HCT116 (cell line): ENCODE data around the gene DUXB. TPM values are rescaled to one million over a fixed set of nuclear protein-coding genes. Genes with fewer than 3 reads are reported as not detected.

Experiments
- ATAC-seq: fragments of 200-7000 bp; cut with Tn5 transposase; 2 replicates; pipeline ENCODE4 v1.9.1; 2020; ENCODE audit warnings: mild to moderate bottlenecking, moderate library complexity
- BruUV-seq: library from RNA; stranded (reverse); fragments of 400-500 nt; replicated peaks from 2 replicates; lab custom pipeline; 2021; lab: Mats Ljungman, UMichigan
- CTCF ChIA-PET: fragments of 300-600 bp; sonication (Branson Sonifier 250); formaldehyde crosslinking; loops from one replicate; lab custom pipeline; 2021; ENCODE audit warnings: antibody characterized with exemption; lab: Charles Lee
- POLR2A ChIA-PET: fragments of 300-600, 350-600 bp; sonication (Branson Sonifier 250); formaldehyde crosslinking; loops from one replicate; lab custom pipeline; 2021; ENCODE audit warnings: antibody characterized with exemption; lab: Charles Lee
- RAD21 ChIA-PET, 2 experiments: fragments of 300-600 bp; sonication (Branson Sonifier 250); formaldehyde crosslinking; loops; one replicate each; lab custom pipeline; 2023; ENCODE audit warnings: low total read pairs in 2 of 2; ENCODE audit not compliant: uncharacterized antibody in 2 of 2, unreplicated experiment in 2 of 2, low non-redundant PET in 1 of 2; lab: Charles Lee
- DNase-seq: peaks from one replicate; pipeline ENCODE4 v3.0.0-alpha.2; 2010; ENCODE audit warnings: low read depth, low spot score
- H2AFZ ChIP-seq: fragments of 200-600 bp; shearing (Covaris generic), sonication (generic); 2 replicates; pipeline ENCODE4 v1.6.1; 2017; ENCODE audit warnings: low read depth, mixed run types, mixed read lengths, antibody characterized with exemption, low read length; ENCODE audit not compliant: poor library complexity, severe bottlenecking
- H3K27ac ChIP-seq: 2 replicates; pipeline ENCODE4 v1.5.1; 2012; ENCODE audit warnings: low read depth, low read length
- H3K27me3 ChIP-seq: fragments of 200-600 bp; sonication (generic); 2 replicates; pipeline ENCODE4 v1.6.1; 2016; ENCODE audit warnings: mixed run types, low read length, mixed read lengths; ENCODE audit not compliant: insufficient read depth
- H3K36me3 ChIP-seq, 2 experiments: fragments of 200-500 bp in 1 of 2; fragments of 200-600 bp in 1 of 2; sonication (Bioruptor generic) in 1 of 2; sonication (generic) in 1 of 2; 2 replicates each; pipeline versions ENCODE4 v1.5.1 to v1.6.1; 2014 to 2016; ENCODE audit warnings: low read length in 2 of 2, inconsistent platforms in 1 of 2, mixed read lengths in 1 of 2, mixed run types in 1 of 2; ENCODE audit not compliant: insufficient read depth in 2 of 2, control insufficient read depth in 1 of 2
- H3K4me1 ChIP-seq, 2 experiments: fragments of 200-600 bp in 1 of 2; sonication (generic) in 1 of 2; 2 replicates each; pipeline versions ENCODE4 v1.5.1 to v1.6.1; 2012 to 2017; ENCODE audit warnings: low read length in 2 of 2, inconsistent platforms in 1 of 2, mild to moderate bottlenecking in 1 of 2, mixed read lengths in 1 of 2, mixed run types in 1 of 2, moderate library complexity in 1 of 2; ENCODE audit not compliant: insufficient read depth in 2 of 2, control insufficient read depth in 1 of 2
- H3K4me2 ChIP-seq: fragments of 200-600 bp; sonication (generic); 2 replicates; pipeline ENCODE4 v1.6.1; 2017; ENCODE audit warnings: mixed run types, low read length, mixed read lengths
- H3K4me3 ChIP-seq, 2 experiments: fragments of 200-600 bp in 1 of 2; sonication (generic) in 1 of 2; replicated peaks in 1 of 2; 2 replicates each; pipeline ENCODE4 v1.5.1; 2011 to 2016; ENCODE audit warnings: low read length in 2 of 2, control low read depth in 1 of 2, low read depth in 1 of 2, mild to moderate bottlenecking in 1 of 2, mixed read lengths in 1 of 2, mixed run types in 1 of 2
- H3K79me2 ChIP-seq: fragments of 200-600 bp; sonication (generic); 2 replicates; pipeline ENCODE4 v1.6.1; 2017; ENCODE audit warnings: mild to moderate bottlenecking, mixed run types, low read length, moderate library complexity, mixed read lengths; ENCODE audit not compliant: insufficient read depth
- H3K9ac ChIP-seq: fragments of 200-600 bp; sonication (generic); 2 replicates; pipeline ENCODE4 v1.6.1; 2016; ENCODE audit warnings: low read length, mixed read lengths
- H3K9me2 ChIP-seq: fragments of 200-600 bp; sonication (generic), shearing (Covaris generic); 2 replicates; pipeline ENCODE4 v1.6.1; 2017; ENCODE audit warnings: mixed run types, mild to moderate bottlenecking, moderate library complexity; ENCODE audit not compliant: insufficient read depth
- H3K9me3 ChIP-seq, 2 experiments: fragments of 200-500 bp in 1 of 2; fragments of 200-600 bp in 1 of 2; sonication (Bioruptor generic) in 1 of 2; sonication (generic) in 1 of 2; 2 replicates each; pipeline ENCODE4 v1.6.1; 2014 to 2017; ENCODE audit warnings: low read length in 2 of 2, mixed read lengths in 2 of 2, inconsistent platforms in 1 of 2, low read depth in 1 of 2, mild to moderate bottlenecking in 1 of 2, mixed run types in 1 of 2, moderate library complexity in 1 of 2; ENCODE audit not compliant: control insufficient read depth in 1 of 2, insufficient read depth in 1 of 2
- H4K20me1 ChIP-seq: fragments of 200-600 bp; sonication (generic), shearing (Covaris generic); 2 replicates; pipeline ENCODE4 v1.6.1; 2017; ENCODE audit warnings: mixed run types, mild to moderate bottlenecking, moderate library complexity; ENCODE audit not compliant: insufficient read depth
- EGR1 ChIP-seq: IDR thresholded peaks from 2 replicates; pipeline ENCODE4 v1.6.1; 2012; ENCODE audit warnings: low read depth
- ELF1 ChIP-seq: IDR thresholded peaks from 2 replicates; pipeline ENCODE4 v1.6.1; 2012; ENCODE audit warnings: low read depth, borderline replicate concordance
- EZH2phosphoT487 ChIP-seq: fragments of 200-600 bp; IDR thresholded peaks from 2 replicates; pipeline ENCODE4 v1.6.1; 2018; ENCODE audit warnings: antibody characterized with exemption, borderline replicate concordance
- FOSL1 ChIP-seq: IDR thresholded peaks from 2 replicates; pipeline ENCODE4 v1.6.1; 2012; ENCODE audit warnings: low read depth
- POLR2A ChIP-seq: IDR thresholded peaks from 2 replicates; pipeline ENCODE4 v1.7.0; 2011; ENCODE audit warnings: borderline replicate concordance; ENCODE audit not compliant: insufficient read depth, insufficient read length; ENCODE audit errors: extremely low read depth
- POLR2AphosphoS5 ChIP-seq: IDR thresholded peaks from 2 replicates; pipeline ENCODE4 v1.6.1; 2011; ENCODE audit warnings: mild to moderate bottlenecking, low read depth, low read length, moderate library complexity
- SIN3A ChIP-seq: IDR thresholded peaks from 2 replicates; pipeline ENCODE4 v1.6.1; 2012; ENCODE audit warnings: low read depth
- SP1 ChIP-seq: IDR thresholded peaks from 2 replicates; pipeline ENCODE4 v1.6.1; 2012; ENCODE audit warnings: low read depth
- TCF7L2 ChIP-seq: IDR thresholded peaks from 2 replicates; pipeline ENCODE4 v1.7.0; 2011; ENCODE audit warnings: borderline replicate concordance, inconsistent platforms; ENCODE audit not compliant: insufficient read depth, insufficient read length; ENCODE audit errors: extremely low read depth
- ZNF274 ChIP-seq: fragments of 200-500 bp; sonication (Bioruptor generic); IDR thresholded peaks from 2 replicates; pipeline ENCODE4 v1.6.1; 2014; ENCODE audit warnings: mild to moderate bottlenecking, low read depth, low read length, inconsistent platforms
- intact Hi-C: fragments of 100-400 bp; cut with micrococcal nuclease; formaldehyde crosslinking; loops from 2 replicates; pipeline ENCODE4 v1.10.0; 2022
- total RNA-seq: library from RNA; stranded (reverse); gene quantifications from one replicate; pipeline ENCODE4 v1.2.1, GENCODE V29; 2021; ENCODE audit not compliant: unreplicated experiment
- TF ChIP-seq, protein P1 (sequence below), 3 experiments: fragments of 200-600 bp in 1 of 3; sonication (generic) in 1 of 3; IDR thresholded peaks in 2 of 3; conservative IDR thresholded peaks in 1 of 3; 2 replicates each; pipeline ENCODE4 v1.5.1; 2012 to 2017; ENCODE audit warnings: low read depth in 2 of 3, low read length in 2 of 3, antibody characterized with exemption in 1 of 3, borderline replicate concordance in 1 of 3, control low read depth in 1 of 3, mild to moderate bottlenecking in 1 of 3, mixed read lengths in 1 of 3, mixed run types in 1 of 3, moderate library complexity in 1 of 3; ENCODE audit not compliant: insufficient read depth in 1 of 3
- TF ChIP-seq, protein P2 (sequence below): IDR thresholded peaks from 2 replicates; pipeline ENCODE4 v1.6.1; 2012
- TF ChIP-seq, protein P3 (sequence below): IDR thresholded peaks from 2 replicates; pipeline ENCODE4 v1.6.1; 2012; ENCODE audit warnings: low read depth
- TF ChIP-seq, protein P4 (sequence below): IDR thresholded peaks from 2 replicates; pipeline ENCODE4 v1.6.1; 2012

The DUXB gene
- total RNA-seq, 1 experiment from 2014 or later, result not detected

DNA sequence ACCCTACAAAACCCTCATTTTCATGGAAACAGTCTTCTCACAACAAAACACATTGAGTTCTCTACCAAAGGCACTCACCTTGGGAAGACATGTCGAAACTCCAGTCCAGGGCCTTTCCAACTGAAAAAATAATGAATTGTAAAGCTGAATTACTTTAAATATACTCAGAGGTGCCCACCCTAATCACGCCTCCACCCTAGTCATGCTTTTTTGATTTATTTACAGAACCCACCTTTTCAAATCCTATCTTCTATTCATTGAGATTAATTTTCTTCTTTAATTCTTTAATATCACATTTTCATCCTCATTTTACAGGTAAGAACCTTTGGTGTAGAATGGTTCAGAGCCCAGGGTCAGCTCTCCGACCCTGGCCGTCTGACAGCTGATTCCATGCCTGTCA lies 24.4 kb downstream of the DUXB start, which contains the start of gene CPHXL2:
Gene CPHXL2, minus strand, starts transcription at position 101 of the 400 bp plus-strand sequence. Its CDS starts 10 bp downstream, at position 91.
- Histone ChIP-seq H3K9me3 (no peaks in the 10 kb centered on the region), H3K36me3 (no peaks in the 10 kb centered on the region), H3K4me1 (no peaks in the 10 kb centered on the region), H3K27me3 (no peaks in the 10 kb centered on the region), H2AFZ (no peak within 1 kb of the TSS), H4K20me1 (no peaks in the 10 kb centered on the region), H3K79me2 (no peaks in the 10 kb centered on the region), H3K9ac (no peak within 1 kb of the TSS), H3K27ac (no peak within 1 kb of the TSS), H3K9me2 (no peaks in the 10 kb centered on the region), H3K4me2 (no peak within 1 kb of the TSS), H3K4me3 (no peak within 1 kb of the TSS)
- DNase-seq, result no peak
- ChIA-PET RAD21 (no interaction called here), CTCF (no interaction called here), POLR2A (no interaction called here)
- no peak for ATAC-seq
- TF ChIP-seq, protein P1, sequence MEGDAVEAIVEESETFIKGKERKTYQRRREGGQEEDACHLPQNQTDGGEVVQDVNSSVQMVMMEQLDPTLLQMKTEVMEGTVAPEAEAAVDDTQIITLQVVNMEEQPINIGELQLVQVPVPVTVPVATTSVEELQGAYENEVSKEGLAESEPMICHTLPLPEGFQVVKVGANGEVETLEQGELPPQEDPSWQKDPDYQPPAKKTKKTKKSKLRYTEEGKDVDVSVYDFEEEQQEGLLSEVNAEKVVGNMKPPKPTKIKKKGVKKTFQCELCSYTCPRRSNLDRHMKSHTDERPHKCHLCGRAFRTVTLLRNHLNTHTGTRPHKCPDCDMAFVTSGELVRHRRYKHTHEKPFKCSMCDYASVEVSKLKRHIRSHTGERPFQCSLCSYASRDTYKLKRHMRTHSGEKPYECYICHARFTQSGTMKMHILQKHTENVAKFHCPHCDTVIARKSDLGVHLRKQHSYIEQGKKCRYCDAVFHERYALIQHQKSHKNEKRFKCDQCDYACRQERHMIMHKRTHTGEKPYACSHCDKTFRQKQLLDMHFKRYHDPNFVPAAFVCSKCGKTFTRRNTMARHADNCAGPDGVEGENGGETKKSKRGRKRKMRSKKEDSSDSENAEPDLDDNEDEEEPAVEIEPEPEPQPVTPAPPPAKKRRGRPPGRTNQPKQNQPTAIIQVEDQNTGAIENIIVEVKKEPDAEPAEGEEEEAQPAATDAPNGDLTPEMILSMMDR (IDR thresholded peaks at IDR 0.05 in 2 of 3, conservative IDR thresholded peaks at IDR 0.05 in 1 of 3; ENCODE audit: borderline replicate concordance in 1 of 3, insufficient read depth in 1 of 3, low read depth in 2 of 3, low read length in 2 of 3), result no peak
- TF ChIP-seq EGR1 (no peak), POLR2AphosphoS5 (no peak), FOSL1 (no peak), ZNF274 (no peak), SIN3A (no peak), SP1 (no peak), TCF7L2 (no peak), EZH2phosphoT487 (no peak), ELF1 (no peak), POLR2A (no peak)
- TF ChIP-seq, protein P2, sequence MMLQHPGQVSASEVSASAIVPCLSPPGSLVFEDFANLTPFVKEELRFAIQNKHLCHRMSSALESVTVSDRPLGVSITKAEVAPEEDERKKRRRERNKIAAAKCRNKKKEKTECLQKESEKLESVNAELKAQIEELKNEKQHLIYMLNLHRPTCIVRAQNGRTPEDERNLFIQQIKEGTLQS, result no peak
- TF ChIP-seq, protein P3, sequence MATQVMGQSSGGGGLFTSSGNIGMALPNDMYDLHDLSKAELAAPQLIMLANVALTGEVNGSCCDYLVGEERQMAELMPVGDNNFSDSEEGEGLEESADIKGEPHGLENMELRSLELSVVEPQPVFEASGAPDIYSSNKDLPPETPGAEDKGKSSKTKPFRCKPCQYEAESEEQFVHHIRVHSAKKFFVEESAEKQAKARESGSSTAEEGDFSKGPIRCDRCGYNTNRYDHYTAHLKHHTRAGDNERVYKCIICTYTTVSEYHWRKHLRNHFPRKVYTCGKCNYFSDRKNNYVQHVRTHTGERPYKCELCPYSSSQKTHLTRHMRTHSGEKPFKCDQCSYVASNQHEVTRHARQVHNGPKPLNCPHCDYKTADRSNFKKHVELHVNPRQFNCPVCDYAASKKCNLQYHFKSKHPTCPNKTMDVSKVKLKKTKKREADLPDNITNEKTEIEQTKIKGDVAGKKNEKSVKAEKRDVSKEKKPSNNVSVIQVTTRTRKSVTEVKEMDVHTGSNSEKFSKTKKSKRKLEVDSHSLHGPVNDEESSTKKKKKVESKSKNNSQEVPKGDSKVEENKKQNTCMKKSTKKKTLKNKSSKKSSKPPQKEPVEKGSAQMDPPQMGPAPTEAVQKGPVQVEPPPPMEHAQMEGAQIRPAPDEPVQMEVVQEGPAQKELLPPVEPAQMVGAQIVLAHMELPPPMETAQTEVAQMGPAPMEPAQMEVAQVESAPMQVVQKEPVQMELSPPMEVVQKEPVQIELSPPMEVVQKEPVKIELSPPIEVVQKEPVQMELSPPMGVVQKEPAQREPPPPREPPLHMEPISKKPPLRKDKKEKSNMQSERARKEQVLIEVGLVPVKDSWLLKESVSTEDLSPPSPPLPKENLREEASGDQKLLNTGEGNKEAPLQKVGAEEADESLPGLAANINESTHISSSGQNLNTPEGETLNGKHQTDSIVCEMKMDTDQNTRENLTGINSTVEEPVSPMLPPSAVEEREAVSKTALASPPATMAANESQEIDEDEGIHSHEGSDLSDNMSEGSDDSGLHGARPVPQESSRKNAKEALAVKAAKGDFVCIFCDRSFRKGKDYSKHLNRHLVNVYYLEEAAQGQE, result no peak
- TF ChIP-seq, protein P4, sequence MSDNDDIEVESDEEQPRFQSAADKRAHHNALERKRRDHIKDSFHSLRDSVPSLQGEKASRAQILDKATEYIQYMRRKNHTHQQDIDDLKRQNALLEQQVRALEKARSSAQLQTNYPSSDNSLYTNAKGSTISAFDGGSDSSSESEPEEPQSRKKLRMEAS, result no peak
- intact Hi-C loops, result no loop called here
- BruUV-seq, result no TSS peak
